ENCODE data around the gene RASGRP3.

The RASGRP3 gene

GRCh38 chr2:33595385-33595784 is 118.9 kb downstream of the RASGRP3 start:
- H3K4me1 ChIP-seq (ENCODE audit: control insufficient read depth, insufficient read depth, low read length), result peaks cover 3% of the 10 kb centered on the region
- H3K27me3 ChIP-seq (ENCODE audit: control insufficient read depth, insufficient read depth, low read length, poor library complexity, severe bottlenecking), result no peaks in the 10 kb centered on the region
- WGBS, 2 experiments, result 83 to 86% methylated on average over 2 to 3 of the region's 3 CpGs
- H3K36me3 ChIP-seq (ENCODE audit: control insufficient read depth, insufficient read depth, low read length), result peaks cover 3% of the 10 kb centered on the region
- H3K9me3 ChIP-seq (ENCODE audit: control insufficient read depth, low read length), result no peaks in the 10 kb centered on the region
- H3K4me3 ChIP-seq (ENCODE audit: insufficient read depth, low read depth, low read length), result no peak overlapping the region
- no peak overlapping the region for H3K27ac ChIP-seq (ENCODE audit: insufficient read depth, low read depth, low read length, poor library complexity, severe bottlenecking)

DNA sequence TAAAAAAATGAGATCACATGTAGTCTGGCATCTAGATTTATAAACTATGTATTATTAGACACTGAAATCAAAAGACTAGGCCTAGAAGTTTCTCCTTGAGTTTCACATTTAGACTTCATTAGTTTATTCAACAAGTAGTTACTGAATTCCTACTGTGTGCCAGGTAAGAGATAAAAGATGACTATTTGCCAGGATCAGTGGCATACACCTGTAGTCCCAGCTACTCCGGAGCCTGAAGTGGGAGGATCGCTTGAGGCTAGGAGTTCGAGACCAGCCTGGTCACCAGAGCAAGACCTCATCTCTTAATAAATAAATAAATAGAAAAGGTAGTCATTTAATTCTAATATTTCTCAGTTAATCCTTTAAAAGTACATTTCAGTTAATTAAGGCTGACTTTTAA is 120.6 kb downstream of the RASGRP3 start:
- 72 to 75% methylated on average over 2 to 3 of the region's 3 CpGs for WGBS, 2 experiments
- Histone ChIP-seq H3K27me3 (ENCODE audit: control insufficient read depth, insufficient read depth, low read length, poor library complexity, severe bottlenecking) (no peaks in the 10 kb centered on the region), H3K9me3 (ENCODE audit: control insufficient read depth, low read length) (no peaks in the 10 kb centered on the region), H3K27ac (ENCODE audit: insufficient read depth, low read depth, low read length, poor library complexity, severe bottlenecking) (no peak overlapping the region), H3K36me3 (ENCODE audit: control insufficient read depth, insufficient read depth, low read length) (peaks cover 3% of the 10 kb centered on the region), H3K4me3 (ENCODE audit: insufficient read depth, low read depth, low read length) (no peak overlapping the region), H3K4me1 (ENCODE audit: control insufficient read depth, insufficient read depth, low read length) (peaks cover 3% of the 10 kb centered on the region)

GRCh38 chr2:33598561-33599174 is 122.2 kb downstream of the RASGRP3 start:
- Histone ChIP-seq H3K4me3 (ENCODE audit: insufficient read depth, low read depth, low read length) (peak overlapping the region; percentile 97), H3K27ac (ENCODE audit: insufficient read depth, low read depth, low read length, poor library complexity, severe bottlenecking) (peak overlapping the region; percentile 48), H3K9me3 (ENCODE audit: control insufficient read depth, low read length) (no peaks in the 10 kb centered on the region), H3K36me3 (ENCODE audit: control insufficient read depth, insufficient read depth, low read length) (peaks cover 3% of the 10 kb centered on the region), H3K4me1 (ENCODE audit: control insufficient read depth, insufficient read depth, low read length) (peaks cover 3% of the 10 kb centered on the region), H3K27me3 (ENCODE audit: control insufficient read depth, insufficient read depth, low read length, poor library complexity, severe bottlenecking) (no peaks in the 10 kb centered on the region)
- 1% methylated on average over 23 of the region's 23 CpGs for WGBS, 2 experiments

DNA sequence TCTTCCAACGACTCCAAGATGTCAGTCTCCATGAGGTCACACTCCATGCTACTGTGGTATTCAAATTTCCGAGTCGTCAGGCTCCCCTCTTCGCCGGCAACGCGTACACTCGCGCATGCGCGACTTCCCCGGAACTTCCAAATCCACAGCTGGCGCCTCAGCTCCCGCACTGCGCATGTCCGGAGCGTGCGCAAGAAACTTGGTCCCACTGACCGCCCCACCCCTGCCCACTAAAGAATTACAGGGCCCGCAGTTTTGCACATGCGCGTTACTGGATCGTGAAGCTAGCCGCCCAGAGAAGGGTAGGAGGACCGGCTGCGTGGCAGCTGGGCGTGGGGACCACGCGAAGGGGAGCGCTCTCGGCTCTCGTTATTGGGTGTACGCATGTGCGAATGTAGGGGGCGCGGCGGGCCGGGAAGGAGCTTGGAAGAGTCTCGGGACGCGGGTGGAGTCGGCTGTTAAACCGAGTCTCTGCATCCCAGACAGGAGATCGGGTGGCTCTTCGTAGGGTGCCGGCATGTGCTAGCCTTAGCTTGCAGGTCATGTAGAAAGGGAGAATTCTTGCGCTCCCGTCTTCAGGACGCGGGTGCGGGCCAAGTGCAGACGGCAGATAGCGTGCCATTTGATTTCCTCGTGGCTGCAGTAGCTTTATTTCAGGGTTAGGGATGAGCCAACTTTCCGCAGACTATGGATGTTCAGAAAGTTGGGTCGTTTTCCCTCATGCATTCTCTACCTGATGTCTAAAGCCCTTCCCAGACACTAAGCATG is 122.9 kb downstream of the RASGRP3 start, which contains the start of gene FAM98A:
FAM98A (minus strand) TSS at position 125 of the 768 bp plus-strand sequence; CDS start at position 47, 78 bp downstream.
- peak within 1 kb of the TSS; percentile 48 for H3K27ac ChIP-seq (ENCODE audit: insufficient read depth, low read depth, low read length, poor library complexity, severe bottlenecking)
- peak within 1 kb of the TSS; percentile 97 for H3K4me3 ChIP-seq (ENCODE audit: insufficient read depth, low read depth, low read length)
- H3K36me3 ChIP-seq (ENCODE audit: control insufficient read depth, insufficient read depth, low read length), result no peaks in the 10 kb centered on the region
- 1% methylated on average over 56 of the region's 56 CpGs for WGBS, 2 experiments
- H3K4me1 ChIP-seq (ENCODE audit: control insufficient read depth, insufficient read depth, low read length), result peaks cover 3% of the 10 kb centered on the region
- H3K9me3 ChIP-seq (ENCODE audit: control insufficient read depth, low read length), result no peaks in the 10 kb centered on the region
- H3K27me3 ChIP-seq (ENCODE audit: control insufficient read depth, insufficient read depth, low read length, poor library complexity, severe bottlenecking), result no peaks in the 10 kb centered on the region

GRCh38 chr2:33599943-33600192 is 123.4 kb downstream of the RASGRP3 start:
- WGBS, 2 experiments, result 54 to 62% methylated on average over 3 of the region's 3 CpGs
- Histone ChIP-seq H3K4me1 (ENCODE audit: control insufficient read depth, insufficient read depth, low read length) (peaks cover 3% of the 10 kb centered on the region), H3K9me3 (ENCODE audit: control insufficient read depth, low read length) (no peaks in the 10 kb centered on the region), H3K27me3 (ENCODE audit: control insufficient read depth, insufficient read depth, low read length, poor library complexity, severe bottlenecking) (no peaks in the 10 kb centered on the region), H3K36me3 (ENCODE audit: control insufficient read depth, insufficient read depth, low read length) (no peaks in the 10 kb centered on the region), H3K4me3 (ENCODE audit: insufficient read depth, low read depth, low read length) (peak overlapping the region; percentile 97), H3K27ac (ENCODE audit: insufficient read depth, low read depth, low read length, poor library complexity, severe bottlenecking) (no peak overlapping the region)

GRCh38 chr2:33602201-33602830 is 125.9 kb downstream of the RASGRP3 start:
- no peaks in the 10 kb centered on the region for H3K9me3 ChIP-seq (ENCODE audit: control insufficient read depth, low read length)

DNA sequence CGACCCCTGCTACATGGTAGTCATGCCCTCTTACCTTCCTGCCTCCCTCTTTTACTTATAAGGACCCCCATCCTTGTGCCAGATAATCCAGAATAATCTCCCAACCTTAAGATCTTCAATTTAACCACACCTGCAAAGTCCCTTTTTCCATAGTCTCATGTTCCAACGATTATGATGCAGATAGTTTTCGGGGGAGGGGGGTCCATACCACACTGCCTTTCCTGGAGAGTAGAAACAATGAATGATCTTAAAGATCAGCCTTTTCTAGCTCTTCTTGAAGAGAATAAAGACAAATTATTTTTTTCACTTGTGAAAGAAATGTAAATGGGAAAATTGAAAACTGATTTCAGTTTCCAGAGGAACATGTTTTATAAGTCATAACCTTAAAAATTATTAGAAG is 127.0 kb downstream of the RASGRP3 start:
- Histone ChIP-seq H3K4me3 (ENCODE audit: insufficient read depth, low read depth, low read length) (no peak overlapping the region), H3K36me3 (ENCODE audit: control insufficient read depth, insufficient read depth, low read length) (no peaks in the 10 kb centered on the region), H3K27me3 (ENCODE audit: control insufficient read depth, insufficient read depth, low read length, poor library complexity, severe bottlenecking) (no peaks in the 10 kb centered on the region), H3K9me3 (ENCODE audit: control insufficient read depth, low read length) (no peaks in the 10 kb centered on the region), H3K4me1 (ENCODE audit: control insufficient read depth, insufficient read depth, low read length) (no peaks in the 10 kb centered on the region), H3K27ac (ENCODE audit: insufficient read depth, low read depth, low read length, poor library complexity, severe bottlenecking) (no peak overlapping the region)
- WGBS, 2 experiments, result 58 to 77% methylated on average over 3 of the region's 3 CpGs

More at GRCh38 chr2:33602201-33602830, 125.9 kb downstream of the RASGRP3 start:
- Histone ChIP-seq H3K27me3 (ENCODE audit: control insufficient read depth, insufficient read depth, low read length, poor library complexity, severe bottlenecking) (no peaks in the 10 kb centered on the region), H3K36me3 (ENCODE audit: control insufficient read depth, insufficient read depth, low read length) (no peaks in the 10 kb centered on the region), H3K27ac (ENCODE audit: insufficient read depth, low read depth, low read length, poor library complexity, severe bottlenecking) (no peak overlapping the region), H3K4me3 (ENCODE audit: insufficient read depth, low read depth, low read length) (no peak overlapping the region), H3K4me1 (ENCODE audit: control insufficient read depth, insufficient read depth, low read length) (peaks cover 3% of the 10 kb centered on the region)
- 92% methylated on average over 6 of the region's 6 CpGs for WGBS, 2 experiments

DNA sequence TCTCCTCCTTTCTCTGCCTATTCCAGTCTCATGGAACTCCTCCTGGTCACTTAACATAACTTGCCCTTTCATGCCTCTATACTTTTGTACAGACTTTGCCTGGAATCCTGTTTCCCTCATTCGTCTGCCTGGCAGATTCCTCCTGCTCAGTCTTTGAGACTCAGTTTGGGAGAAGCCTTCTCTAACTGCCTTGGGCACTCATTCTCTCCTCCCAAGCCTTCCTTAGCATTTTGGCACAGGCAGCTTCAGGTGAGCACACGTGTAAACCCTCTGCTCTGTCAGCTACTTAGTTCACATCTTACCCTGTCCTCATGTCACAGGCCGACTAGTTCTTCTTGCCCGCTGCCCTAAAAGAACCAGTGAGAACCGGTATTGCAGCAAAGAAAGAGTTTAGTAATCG is 128.6 kb downstream of the RASGRP3 start:
- Histone ChIP-seq H3K27ac (ENCODE audit: insufficient read depth, low read depth, low read length, poor library complexity, severe bottlenecking) (no peak overlapping the region), H3K4me1 (ENCODE audit: control insufficient read depth, insufficient read depth, low read length) (no peaks in the 10 kb centered on the region), H3K36me3 (ENCODE audit: control insufficient read depth, insufficient read depth, low read length) (no peaks in the 10 kb centered on the region), H3K9me3 (ENCODE audit: control insufficient read depth, low read length) (no peaks in the 10 kb centered on the region), H3K27me3 (ENCODE audit: control insufficient read depth, insufficient read depth, low read length, poor library complexity, severe bottlenecking) (no peaks in the 10 kb centered on the region), H3K4me3 (ENCODE audit: insufficient read depth, low read depth, low read length) (no peak overlapping the region)
- 77 to 84% methylated on average over 6 of the region's 6 CpGs for WGBS, 2 experiments

DNA sequence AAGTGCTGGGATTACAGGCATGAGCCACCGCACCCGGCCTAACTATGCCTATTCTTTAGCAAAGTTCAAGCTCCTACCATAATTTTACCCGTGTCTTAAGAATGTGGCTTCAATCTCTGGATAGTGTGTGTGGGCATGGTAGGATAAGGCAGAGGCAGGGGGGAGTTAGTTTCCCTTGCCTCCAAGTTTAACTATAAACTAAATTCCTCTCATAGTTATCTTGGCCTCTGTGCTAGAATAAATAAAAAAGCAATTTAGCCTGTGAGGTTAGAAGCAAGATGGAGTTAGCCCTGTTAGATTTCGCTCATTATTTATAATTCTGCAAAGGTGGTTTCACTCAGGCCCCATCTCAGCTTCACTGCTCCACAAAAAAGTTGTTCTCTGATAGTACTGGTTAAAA is 129.7 kb downstream of the RASGRP3 start:
- Histone ChIP-seq H3K36me3 (ENCODE audit: control insufficient read depth, insufficient read depth, low read length) (no peaks in the 10 kb centered on the region), H3K4me1 (ENCODE audit: control insufficient read depth, insufficient read depth, low read length) (no peaks in the 10 kb centered on the region), H3K27ac (ENCODE audit: insufficient read depth, low read depth, low read length, poor library complexity, severe bottlenecking) (no peak overlapping the region), H3K4me3 (ENCODE audit: insufficient read depth, low read depth, low read length) (no peak overlapping the region), H3K9me3 (ENCODE audit: control insufficient read depth, low read length) (no peaks in the 10 kb centered on the region), H3K27me3 (ENCODE audit: control insufficient read depth, insufficient read depth, low read length, poor library complexity, severe bottlenecking) (no peaks in the 10 kb centered on the region)
- WGBS, 2 experiments, result 96 to 98% methylated on average over 3 of the region's 4 CpGs

GRCh38 chr2:33606622-33607021 is 130.2 kb downstream of the RASGRP3 start:
- 88 to 91% methylated on average over 7 of the region's 7 CpGs for WGBS, 2 experiments
- H3K4me1 ChIP-seq (ENCODE audit: control insufficient read depth, insufficient read depth, low read length), result no peaks in the 10 kb centered on the region
- no peak overlapping the region for H3K4me3 ChIP-seq (ENCODE audit: insufficient read depth, low read depth, low read length)
- H3K36me3 ChIP-seq (ENCODE audit: control insufficient read depth, insufficient read depth, low read length), result no peaks in the 10 kb centered on the region
- H3K27ac ChIP-seq (ENCODE audit: insufficient read depth, low read depth, low read length, poor library complexity, severe bottlenecking), result no peak overlapping the region
- H3K9me3 ChIP-seq (ENCODE audit: control insufficient read depth, low read length), result no peaks in the 10 kb centered on the region
- H3K27me3 ChIP-seq (ENCODE audit: control insufficient read depth, insufficient read depth, low read length, poor library complexity, severe bottlenecking), result no peaks in the 10 kb centered on the region
